Measurements from ENCODE around the gene KLHL30.

The KLHL30 gene

DNA sequence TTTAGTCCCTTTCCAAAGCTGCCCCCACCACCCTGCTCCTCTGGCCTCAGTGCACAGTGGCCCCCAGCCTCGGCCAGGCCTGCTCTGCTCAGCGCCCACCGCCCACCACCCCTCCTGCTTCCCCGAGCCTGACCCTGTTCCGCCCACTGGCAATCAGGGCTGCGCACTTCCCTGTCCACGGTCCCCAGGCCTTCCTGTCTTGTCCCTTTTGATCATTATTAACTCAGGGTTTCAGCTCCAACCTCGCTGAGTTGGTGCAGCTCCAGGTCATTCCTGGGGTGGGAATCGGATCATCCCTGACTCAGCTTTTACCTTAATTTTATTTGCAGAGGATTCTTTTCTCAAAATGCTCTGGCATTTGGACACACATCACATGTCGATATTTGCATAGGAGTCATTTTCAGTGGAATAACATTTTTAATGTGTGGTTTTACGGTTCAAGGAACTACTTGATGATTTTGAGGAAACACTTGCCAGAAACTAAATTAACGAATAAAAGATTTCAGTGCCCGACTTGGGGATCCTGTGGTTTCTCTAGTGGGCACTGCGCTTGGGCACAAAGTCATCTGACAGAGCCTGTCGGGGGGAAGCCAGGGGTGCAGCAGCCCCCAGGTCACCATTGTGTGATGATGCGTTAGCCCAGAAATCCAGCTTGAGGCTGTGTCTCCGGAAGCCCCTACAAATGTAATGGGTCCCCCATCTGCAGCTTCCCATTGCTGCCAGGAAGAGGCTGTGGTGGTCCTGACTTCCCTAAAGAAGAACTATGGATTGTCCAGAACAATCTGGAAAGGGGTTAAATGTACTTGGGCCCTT, 39.4 kb upstream of the KLHL30 start:
- TF ChIP-seq, protein P1, sequence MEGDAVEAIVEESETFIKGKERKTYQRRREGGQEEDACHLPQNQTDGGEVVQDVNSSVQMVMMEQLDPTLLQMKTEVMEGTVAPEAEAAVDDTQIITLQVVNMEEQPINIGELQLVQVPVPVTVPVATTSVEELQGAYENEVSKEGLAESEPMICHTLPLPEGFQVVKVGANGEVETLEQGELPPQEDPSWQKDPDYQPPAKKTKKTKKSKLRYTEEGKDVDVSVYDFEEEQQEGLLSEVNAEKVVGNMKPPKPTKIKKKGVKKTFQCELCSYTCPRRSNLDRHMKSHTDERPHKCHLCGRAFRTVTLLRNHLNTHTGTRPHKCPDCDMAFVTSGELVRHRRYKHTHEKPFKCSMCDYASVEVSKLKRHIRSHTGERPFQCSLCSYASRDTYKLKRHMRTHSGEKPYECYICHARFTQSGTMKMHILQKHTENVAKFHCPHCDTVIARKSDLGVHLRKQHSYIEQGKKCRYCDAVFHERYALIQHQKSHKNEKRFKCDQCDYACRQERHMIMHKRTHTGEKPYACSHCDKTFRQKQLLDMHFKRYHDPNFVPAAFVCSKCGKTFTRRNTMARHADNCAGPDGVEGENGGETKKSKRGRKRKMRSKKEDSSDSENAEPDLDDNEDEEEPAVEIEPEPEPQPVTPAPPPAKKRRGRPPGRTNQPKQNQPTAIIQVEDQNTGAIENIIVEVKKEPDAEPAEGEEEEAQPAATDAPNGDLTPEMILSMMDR (IDR thresholded peaks at IDR 0.05; ENCODE audit: control insufficient read depth, insufficient read depth, low read depth, low read length, missing control alignments): no peak
- H3K4me3 ChIP-seq (ENCODE audit: control insufficient read depth, low read depth, low read length): no peak overlapping the region
- no peak for DNase-seq (ENCODE audit: low read depth)

DNA sequence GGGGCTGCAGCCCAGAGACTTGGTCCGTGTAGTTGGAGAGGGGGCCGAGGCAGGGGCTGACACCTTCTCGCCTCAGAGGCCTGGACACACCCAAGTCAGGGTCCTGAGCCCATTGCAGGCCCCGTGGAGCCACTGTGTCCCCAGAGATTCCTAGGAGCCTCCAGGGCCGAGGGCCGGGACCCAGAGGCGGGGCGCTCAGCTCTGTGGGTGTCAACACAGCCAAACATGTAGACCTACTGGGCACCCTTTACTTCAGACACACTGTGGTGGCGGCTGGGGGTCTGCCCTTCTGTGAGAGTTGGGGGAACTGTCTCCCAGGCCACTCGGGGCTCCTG, 38.8 kb upstream of the KLHL30 start:
- TF ChIP-seq, protein P1 (IDR thresholded peaks at IDR 0.05; ENCODE audit: control insufficient read depth, insufficient read depth, low read depth, low read length, missing control alignments): no peak
- H3K4me3 ChIP-seq (ENCODE audit: control insufficient read depth, low read depth, low read length): no peak overlapping the region
- DNase-seq (ENCODE audit: low read depth): no peak

DNA sequence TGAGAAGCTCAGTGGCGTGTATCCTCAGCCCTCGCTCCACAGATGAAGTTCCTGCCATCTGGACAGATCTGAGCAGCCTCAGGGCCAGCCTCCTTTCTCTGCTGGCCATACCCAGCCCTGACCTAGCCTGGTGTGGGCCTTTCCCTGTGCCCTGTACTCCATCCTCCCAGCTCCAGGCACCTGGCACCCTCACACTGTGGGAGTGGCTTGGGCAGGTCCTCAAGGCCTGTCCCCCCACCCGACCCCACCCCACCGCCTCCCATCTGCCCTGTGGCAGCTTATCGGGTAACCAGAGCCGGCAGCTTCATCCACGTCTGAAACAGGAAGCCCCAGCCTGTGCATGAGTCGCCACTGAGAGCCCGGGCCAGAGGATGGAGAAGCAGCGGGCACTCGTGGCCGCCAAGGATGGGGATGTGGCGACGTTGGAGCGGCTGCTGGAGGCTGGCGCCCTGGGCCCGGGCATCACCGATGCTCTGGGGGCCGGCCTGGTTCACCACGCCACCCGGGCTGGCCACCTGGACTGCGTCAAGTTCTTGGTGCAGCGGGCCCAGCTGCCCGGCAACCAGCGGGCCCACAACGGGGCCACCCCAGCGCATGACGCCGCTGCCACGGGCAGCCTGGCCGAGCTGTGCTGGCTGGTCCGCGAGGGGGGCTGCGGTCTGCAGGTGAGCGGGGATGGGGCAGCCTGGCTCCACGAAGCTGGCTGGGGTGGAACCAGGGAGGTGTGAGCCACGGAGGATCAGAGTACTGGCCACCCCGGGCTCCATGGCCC, 38.2 kb upstream of the KLHL30 start, which contains the start of gene ESPNL:
TSS of gene ESPNL (plus strand) at position 292 of the 772 bp plus-strand sequence. CDS start at position 372, 80 bp downstream.
- TF ChIP-seq, protein P1 (IDR thresholded peaks at IDR 0.05; ENCODE audit: control insufficient read depth, insufficient read depth, low read depth, low read length, missing control alignments): no peak
- DNase-seq (ENCODE audit: low read depth): no peak
- no peak within 1 kb of the TSS for H3K4me3 ChIP-seq (ENCODE audit: control insufficient read depth, low read depth, low read length)

DNA sequence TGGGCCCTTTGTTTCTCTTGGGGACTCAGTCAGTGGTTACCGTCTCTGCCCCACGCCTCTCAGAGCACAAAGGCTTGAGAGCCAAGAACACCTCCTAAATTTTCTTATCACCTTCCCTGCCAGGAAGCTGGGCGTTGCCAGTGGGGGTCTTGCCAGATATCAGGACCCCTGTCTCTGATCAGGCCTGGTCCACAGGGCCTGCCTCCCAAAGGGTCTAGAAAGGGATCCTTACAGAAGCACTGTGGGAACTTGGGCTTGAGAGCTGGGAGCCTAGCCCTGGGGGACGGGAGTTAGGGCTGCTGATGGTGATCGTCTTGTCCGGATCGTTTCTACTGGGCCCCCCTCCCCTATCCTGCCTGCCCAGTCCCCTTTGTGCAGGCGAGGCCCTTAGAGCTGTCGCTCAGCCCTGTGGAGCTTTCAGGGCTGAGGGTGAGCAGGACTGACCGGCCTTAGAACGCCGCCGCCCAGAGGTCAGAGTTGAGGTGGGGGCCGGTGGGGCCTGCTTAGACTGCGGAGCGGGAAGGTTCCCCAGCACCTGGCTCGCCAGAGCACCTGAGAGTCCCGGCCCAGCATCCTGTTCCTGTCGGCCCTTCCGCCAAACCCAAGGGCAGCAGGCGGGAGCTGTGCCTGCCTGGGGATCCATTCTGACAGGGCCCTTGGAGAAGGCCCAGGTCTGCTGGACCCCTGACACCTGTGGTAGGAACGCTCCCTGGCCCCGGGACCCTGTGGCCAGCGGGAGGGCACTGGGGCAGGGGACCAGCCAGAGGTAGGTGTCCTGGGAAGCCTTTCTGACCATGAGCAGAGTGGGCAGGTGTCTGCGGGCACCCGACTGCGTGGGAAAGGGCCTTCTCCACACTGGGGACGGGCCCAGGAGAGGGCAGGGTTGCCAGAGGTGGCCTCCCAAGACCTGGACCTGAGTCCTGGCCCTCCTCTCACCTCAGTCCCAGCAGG, 37.4 kb upstream of the KLHL30 start:
- H3K4me3 ChIP-seq (ENCODE audit: control insufficient read depth, low read depth, low read length): no peak overlapping the region
- TF ChIP-seq, protein P1 (IDR thresholded peaks at IDR 0.05; ENCODE audit: control insufficient read depth, insufficient read depth, low read depth, low read length, missing control alignments): no peak
- no peak for DNase-seq (ENCODE audit: low read depth)

DNA sequence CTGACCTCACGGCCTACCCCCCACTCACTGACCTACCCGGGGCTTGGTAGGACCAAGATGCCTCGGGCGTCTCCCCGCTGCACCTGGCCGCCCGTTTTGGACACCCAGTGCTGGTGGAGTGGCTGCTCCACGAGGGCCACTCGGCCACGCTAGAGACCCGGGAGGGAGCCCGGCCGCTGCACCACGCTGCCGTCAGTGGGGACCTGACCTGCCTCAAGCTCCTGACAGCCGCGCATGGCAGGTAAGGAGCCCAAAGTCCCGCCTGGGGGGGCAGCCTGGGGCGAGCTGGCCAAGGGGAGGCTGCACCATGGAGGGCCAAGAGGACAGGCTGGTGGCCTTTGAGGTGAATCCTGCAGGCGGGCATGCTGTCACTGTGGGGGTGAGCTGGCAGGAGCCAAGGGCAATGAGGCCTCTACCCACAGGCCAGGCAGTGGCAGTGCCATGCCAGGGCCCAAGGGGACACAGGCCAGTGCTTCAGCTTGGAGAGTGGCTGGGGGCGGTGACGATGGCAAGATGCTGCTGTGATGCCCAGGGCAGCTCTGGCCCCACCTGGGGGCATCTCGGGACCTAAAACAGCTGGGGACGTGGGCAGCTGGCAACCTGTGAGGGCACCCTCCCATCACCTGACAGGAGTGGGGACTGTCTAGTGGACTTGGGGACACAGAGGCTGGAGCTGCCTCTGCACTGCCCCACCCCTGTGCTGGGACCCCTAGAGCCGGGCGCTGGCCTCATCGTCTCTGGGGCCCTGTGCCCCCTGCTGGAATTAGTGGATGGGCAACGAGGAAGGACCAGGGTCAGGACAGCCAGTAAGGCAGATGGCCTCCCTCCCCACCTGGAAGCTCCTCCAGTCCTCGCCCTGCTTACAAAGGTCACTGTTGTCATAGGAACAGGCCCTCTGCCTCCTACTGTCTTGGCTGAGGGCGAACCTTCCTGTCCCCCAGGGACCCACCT, 36.3 kb upstream of the KLHL30 start:
- TF ChIP-seq, protein P1 (IDR thresholded peaks at IDR 0.05; ENCODE audit: control insufficient read depth, insufficient read depth, low read depth, low read length, missing control alignments): no peak
- no peak for DNase-seq (ENCODE audit: low read depth)
- H3K4me3 ChIP-seq (ENCODE audit: control insufficient read depth, low read depth, low read length): no peak overlapping the region

All from AG09309 (cell line).